Pancreas (tissue), 10 donors: ENCODE measurements around the gene ANAPC16. TPM values are rescaled to one million over a fixed set of nuclear protein-coding genes. Genes with fewer than 3 reads are reported as not detected.
"Not testable (repeated sequence)": the region's sequence is repeated elsewhere in the genome, so short reads cannot be mapped to it uniquely, and the experiment has no call there.

Experiments
- ATAC-seq, 4 donors: fragments of 200-7000 bp; cut with Tn5 transposase; one replicate each; pipeline versions ENCODE4 v1.8.0 to v1.9.1; 2020; ENCODE audit warnings: mild to moderate bottlenecking in 4 of 4, moderate library complexity in 4 of 4
- DNase-seq, 6 donors: peaks; one replicate each; pipeline ENCODE4 v3.0.0-alpha.2; 2020
- FAIRE-seq: peaks from 2 replicates; lab custom pipeline; 2012; peaks lifted over from hg19 to GRCh38; lab: Jason Lieb, UNC
- H3K27ac ChIP-seq, 4 donors: fragments of 200-600 bp; sonication (generic); 1 replicate in 3 of 4; 2 replicates in 1 of 4; pipeline versions ENCODE4 v1.5.0 to v1.8.0; 2020
- H3K27me3 ChIP-seq, 4 donors: fragments of 200-600 bp; one replicate each; pipeline ENCODE4 v1.8.0; 2021
- H3K36me3 ChIP-seq, 3 donors: fragments of 200-600 bp; sonication (generic) in 1 of 3; one replicate each; pipeline versions ENCODE4 v1.5.0 to v1.8.0; 2020 to 2021
- H3K4me1 ChIP-seq, 3 donors: fragments of 200-600 bp; one replicate each; pipeline ENCODE4 v1.8.0; 2021
- H3K4me3 ChIP-seq, 4 donors: fragments of 200-600 bp; sonication (generic) in 2 of 4; one replicate each; pipeline versions ENCODE4 v1.5.0 to v1.8.0; 2020 to 2021
- H3K9me3 ChIP-seq, 4 donors: fragments of 200-600 bp; one replicate each; pipeline ENCODE4 v1.8.0; 2021
- WGBS, 2 donors: extraction: QIAGEN DNeasy Blood & Tissue Kit; methylation state at CpG; one replicate each; pipeline ENCODE4 v1.1.7; 2013; 5-methylcytosine and 5-hydroxymethylcytosine counted together
- intact Hi-C, 3 donors: fragments of 100-400 bp; cut with DNase I; formaldehyde crosslinking; loops; one replicate each; pipeline versions ENCODE4 v1.11.1 to v1.14.2; 2022
- polyA plus RNA-seq, 2 donors: library from polyadenylated mRNA; stranded (reverse); fragments of 200-250 nt; gene quantifications; one replicate each; pipeline ENCODE4 v1.2.3, GENCODE V29; 2013
- total RNA-seq, 6 donors: library from RNA; stranded (reverse); fragmentation: NEBNext Ultra II Directional in 4 of 6; extraction: Animal tissue kit (Norgen Biotek cat#: 25700) in 4 of 6; gene quantifications; one replicate each; pipeline versions ENCODE4 v1.2.1 to v1.2.4, GENCODE V29; 2021 to 2023
- TF ChIP-seq, protein P1 (sequence below), 4 donors: fragments of 200-600 bp; sonication (generic) in 3 of 4; IDR thresholded peaks; one replicate each; pipeline versions ENCODE4 v1.5.0 to v1.8.0; 2021; ENCODE audit warnings: antibody characterized with exemption in 4 of 4
- donor health status: healthy with polysubstance abuse.
- donor health status: DM: no; HTN: no; CAD: no; lungs with moderate emphysema.
- donor health status: DM: no; HTN: no; CAD: no.
- donor health status: control.
- donor health status: control.
- donor health status: Bipolar disorder and iron deficiency.
- donor health status: DM: yes; HTN: yes; CAD: no.
- donor health status: DM: no; HTN: no; CAD: no.
- donor health status: DM: no; HTN: no; CAD: no.
- donor health status: DM: yes; HTN: yes; CAD: no.

Gene ANAPC16
- total and polyA plus RNA-seq, 8 donors = 52.4 to 153 (median 70.0) TPM

DNA sequence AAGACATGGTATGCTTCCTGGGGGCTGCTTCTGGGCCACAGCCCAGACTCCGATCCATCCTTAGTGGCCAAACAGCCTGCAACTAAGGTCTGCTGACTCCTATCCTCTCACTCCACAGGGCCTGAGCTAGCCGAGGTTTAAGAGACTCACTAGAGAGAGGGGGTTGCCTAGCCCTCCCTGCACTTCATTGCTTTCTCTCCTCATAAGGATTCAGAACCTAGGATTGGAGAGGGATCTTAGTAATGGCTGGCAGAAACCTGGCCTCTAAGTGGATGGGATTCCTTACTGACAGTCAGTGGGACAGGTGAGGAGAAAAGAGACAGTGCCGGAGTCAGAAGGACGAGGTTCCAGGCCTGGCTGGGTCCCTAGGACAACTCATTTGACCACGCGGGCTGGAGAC, 49.7 kb downstream of the ANAPC16 start:
- Histone ChIP-seq H3K4me3 (no peak overlapping the region), H3K36me3 (no peaks in the 10 kb centered on the region), H3K4me1 (peaks cover 5 to 16% (median 14%) of the 10 kb centered on the region in 3 donors), H3K27me3 (no peaks in the 10 kb centered on the region), H3K9me3 (no peaks in the 10 kb centered on the region), H3K27ac (no peak overlapping the region)
- no peak for ATAC-seq
- WGBS, 2 donors = 89 to 93% methylated on average over 6 of the region's 6 CpGs
- intact Hi-C loops = no loop called here
- no peak for DNase-seq
- TF ChIP-seq, protein P1, sequence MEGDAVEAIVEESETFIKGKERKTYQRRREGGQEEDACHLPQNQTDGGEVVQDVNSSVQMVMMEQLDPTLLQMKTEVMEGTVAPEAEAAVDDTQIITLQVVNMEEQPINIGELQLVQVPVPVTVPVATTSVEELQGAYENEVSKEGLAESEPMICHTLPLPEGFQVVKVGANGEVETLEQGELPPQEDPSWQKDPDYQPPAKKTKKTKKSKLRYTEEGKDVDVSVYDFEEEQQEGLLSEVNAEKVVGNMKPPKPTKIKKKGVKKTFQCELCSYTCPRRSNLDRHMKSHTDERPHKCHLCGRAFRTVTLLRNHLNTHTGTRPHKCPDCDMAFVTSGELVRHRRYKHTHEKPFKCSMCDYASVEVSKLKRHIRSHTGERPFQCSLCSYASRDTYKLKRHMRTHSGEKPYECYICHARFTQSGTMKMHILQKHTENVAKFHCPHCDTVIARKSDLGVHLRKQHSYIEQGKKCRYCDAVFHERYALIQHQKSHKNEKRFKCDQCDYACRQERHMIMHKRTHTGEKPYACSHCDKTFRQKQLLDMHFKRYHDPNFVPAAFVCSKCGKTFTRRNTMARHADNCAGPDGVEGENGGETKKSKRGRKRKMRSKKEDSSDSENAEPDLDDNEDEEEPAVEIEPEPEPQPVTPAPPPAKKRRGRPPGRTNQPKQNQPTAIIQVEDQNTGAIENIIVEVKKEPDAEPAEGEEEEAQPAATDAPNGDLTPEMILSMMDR (IDR thresholded peaks at IDR 0.05) = no peak
- FAIRE-seq = no peak

DNA sequence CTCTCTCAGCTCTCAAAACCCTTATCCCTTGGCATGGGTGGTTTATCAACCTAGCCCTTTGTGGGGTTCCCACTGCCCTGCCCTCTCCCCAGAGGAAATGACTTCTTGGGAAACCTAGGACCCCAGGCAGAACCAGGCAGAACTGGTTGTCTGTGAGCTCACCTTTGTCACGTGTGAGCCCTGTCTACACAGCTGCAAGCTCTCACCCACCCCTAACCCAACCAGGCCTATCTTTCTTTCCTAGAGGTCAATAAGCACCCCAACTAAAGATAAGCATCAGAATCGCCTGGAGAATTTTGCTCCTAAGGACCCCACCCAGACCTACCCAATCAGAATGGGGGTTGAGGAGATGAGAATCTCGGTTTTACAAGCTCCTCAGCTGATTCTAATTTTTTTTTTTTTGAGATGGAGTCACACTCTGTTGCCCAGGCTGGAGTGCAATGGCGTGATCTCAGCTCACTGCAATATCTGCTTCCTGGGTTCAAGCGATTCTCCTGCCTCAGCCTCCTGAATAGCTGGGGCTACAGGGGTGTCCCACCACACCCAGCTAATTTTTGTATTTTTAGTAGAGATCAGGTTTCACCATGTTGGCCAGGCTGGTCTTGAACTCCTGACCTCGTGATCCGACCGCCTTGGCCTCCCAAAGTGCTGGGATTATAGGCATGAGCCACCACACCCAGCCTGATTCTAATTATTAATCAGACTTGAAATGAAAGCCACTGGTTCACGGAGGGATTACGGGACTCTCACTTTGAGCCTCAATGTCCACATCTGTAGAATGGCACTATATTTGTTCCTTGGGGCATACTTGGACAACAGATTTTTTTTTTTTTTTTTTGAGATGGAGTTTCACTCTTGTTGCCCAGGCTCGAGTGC, 50.4 kb downstream of the ANAPC16 start:
- no peak for FAIRE-seq
- no peak overlapping the region for H3K27ac ChIP-seq
- H3K4me1 ChIP-seq = peaks cover 5 to 13% (median 10%) of the 10 kb centered on the region in 3 donors
- no peaks in the 10 kb centered on the region for H3K36me3 ChIP-seq
- TF ChIP-seq, protein P1 (IDR thresholded peaks at IDR 0.05) = no peak
- H3K27me3 ChIP-seq = no peaks in the 10 kb centered on the region
- 89 to 90% methylated on average over 11 of the region's 11 CpGs for WGBS, 2 donors
- no peaks in the 10 kb centered on the region for H3K9me3 ChIP-seq
- ATAC-seq = no peak
- H3K4me3 ChIP-seq = no peak overlapping the region
- no peak for DNase-seq
- intact Hi-C loops = no loop called here

DNA sequence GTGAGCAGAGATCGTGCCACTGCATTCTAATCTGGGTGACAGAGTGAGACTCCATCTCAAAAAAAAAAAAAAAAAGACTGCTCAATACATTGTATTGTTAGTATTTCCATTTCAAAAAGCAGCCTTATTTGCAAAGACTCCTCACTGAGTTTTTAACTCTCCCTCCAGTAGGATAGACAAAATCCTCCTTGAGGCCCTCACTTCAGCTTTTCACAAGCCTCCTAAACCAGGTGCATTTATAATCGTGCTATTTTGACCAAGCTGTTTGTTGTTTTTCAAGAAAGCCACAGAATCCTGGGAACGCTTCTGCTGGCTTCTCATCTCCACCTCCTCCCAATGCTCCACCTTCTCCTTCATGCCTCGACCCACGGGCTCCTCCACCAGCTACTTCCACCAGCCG, 51.6 kb downstream of the ANAPC16 start:
- no peak overlapping the region for H3K4me3 ChIP-seq
- H3K9me3 ChIP-seq = no peaks in the 10 kb centered on the region
- intact Hi-C loops = no loop called here
- H3K36me3 ChIP-seq = no peaks in the 10 kb centered on the region
- H3K4me1 ChIP-seq = peaks cover 9% of the 10 kb centered on the region in 3 donors
- H3K27ac ChIP-seq = no peak overlapping the region
- TF ChIP-seq, protein P1 (IDR thresholded peaks at IDR 0.05) = no peak
- FAIRE-seq (no peak), ATAC-seq (no peak), DNase-seq (no peak)
- WGBS, 2 donors = 90 to 94% methylated on average over 6 of the region's 6 CpGs
- no peaks in the 10 kb centered on the region for H3K27me3 ChIP-seq

DNA sequence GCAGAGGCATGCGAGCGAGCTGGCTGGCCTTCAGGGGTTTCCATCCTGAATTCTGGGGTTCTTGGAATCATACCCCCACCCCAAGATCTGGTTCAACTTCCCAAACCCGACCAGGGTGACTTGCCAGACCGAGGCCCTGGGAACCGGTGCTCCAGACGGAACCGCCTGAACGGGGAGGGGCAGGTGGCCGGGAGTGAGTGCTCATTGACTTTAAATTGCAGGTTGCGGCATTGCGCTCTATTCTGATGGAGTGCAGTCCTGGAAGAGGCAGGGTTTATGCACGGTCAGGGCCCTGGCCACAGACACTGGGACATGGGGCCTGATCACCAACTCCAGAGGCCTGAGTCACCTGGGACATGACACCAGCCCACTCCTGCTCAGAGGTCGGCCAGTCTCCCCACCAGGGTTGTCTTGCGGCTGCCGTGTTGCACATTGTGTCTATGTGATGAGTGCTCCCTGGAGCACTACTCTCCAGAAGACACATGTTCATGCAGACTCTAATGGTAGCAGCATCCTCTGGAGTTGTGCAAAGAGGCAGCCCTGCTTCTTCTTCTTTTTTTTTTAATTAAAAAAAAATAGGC, 52.1 kb downstream of the ANAPC16 start:
- Histone ChIP-seq H3K4me3 (no peak overlapping the region), H3K36me3 (no peaks in the 10 kb centered on the region), H3K27me3 (no peaks in the 10 kb centered on the region), H3K4me1 (peaks cover 12% of the 10 kb centered on the region in 3 donors), H3K9me3 (no peaks in the 10 kb centered on the region), H3K27ac (no peak overlapping the region)
- intact Hi-C loops = no loop called here
- TF ChIP-seq, protein P1 (IDR thresholded peaks at IDR 0.05) = no peak
- FAIRE-seq = no peak
- 92 to 95% methylated on average over 15 of the region's 15 CpGs for WGBS, 2 donors
- ATAC-seq = no peak
- DNase-seq = no peak

DNA sequence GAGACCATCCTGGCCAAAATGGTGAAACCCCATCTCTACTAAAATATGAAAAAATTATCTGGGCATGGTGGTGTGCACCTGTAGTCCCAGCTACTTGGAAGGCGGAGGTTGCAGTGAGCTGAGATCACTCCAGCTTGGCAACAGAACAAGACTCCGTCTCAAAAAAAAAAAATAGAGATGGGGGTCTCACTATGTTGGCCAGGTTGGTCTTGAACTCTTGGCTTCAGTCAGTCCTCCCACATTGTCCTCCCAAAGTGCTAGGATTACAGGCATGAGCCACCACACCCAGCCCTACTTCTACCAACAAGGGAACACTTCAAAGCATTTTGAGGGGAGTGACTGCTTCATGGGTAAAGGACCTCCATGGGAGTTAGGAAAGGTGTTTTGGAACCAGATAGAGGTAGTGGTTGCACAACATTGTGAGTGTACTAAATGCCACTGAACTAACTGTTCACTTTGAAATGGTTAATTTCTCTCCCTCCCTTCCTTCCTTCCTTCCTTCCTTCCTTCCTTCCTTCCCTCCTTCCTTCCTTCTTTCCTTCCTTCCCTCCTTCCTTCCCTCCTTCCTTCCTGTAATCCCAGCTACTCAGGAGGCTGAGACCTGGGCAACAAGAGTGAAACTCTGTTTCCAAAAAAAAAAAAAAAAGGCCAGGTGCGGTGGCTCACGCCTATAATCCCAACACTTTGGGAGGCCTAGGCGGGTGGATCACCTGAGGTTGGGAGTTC, 52.8 kb downstream of the ANAPC16 start:
- ATAC-seq, H3K9me3 ChIP-seq, H3K27ac ChIP-seq, intact Hi-C loops, DNase-seq, H3K36me3 ChIP-seq, FAIRE-seq, H3K4me3 ChIP-seq, H3K27me3 ChIP-seq: not testable (repeated sequence)
- WGBS, 2 donors = 91 to 98% methylated on average over 4 to 5 of the region's 5 CpGs
- peaks cover 12% of the 10 kb centered on the region in 3 donors for H3K4me1 ChIP-seq
